Stimulated activated CD4-positive, alpha-beta T cell treated with anti-CD3 and anti-CD28 coated beads, Interleukin-1b, Interleukin-23, amount 100 ng/mL, for 4 hours (primary cell): ENCODE results near the gene TBCE.

Experiments
- DNase-seq, 2 donors: peaks; one replicate each; pipeline ENCODE4 v3.0.0-alpha.2; 2020; ENCODE audit warnings: low read depth in 2 of 2

The TBCE gene

GRCh38 chr1:235367000-235367908, at the start of gene TBCE:
TSS of gene TBCE (plus strand) at chr1:235367427. CDS start at chr1:235380050, 12,623 bp downstream.
- peak; percentile 65 to 80 for DNase-seq

- DNase-seq: no peak
Observed at GRCh38 chr1:235319255-235319654, 48.0 kb upstream of the TBCE start.

- no peak for DNase-seq
Observed at GRCh38 chr1:235320521-235321179, 46.6 kb upstream of the TBCE start.

- no peak for DNase-seq
Observed at GRCh38 chr1:235324296-235324695, 42.9 kb upstream of the TBCE start.

GRCh38 chr1:235325139-235325538, 42.1 kb upstream of the TBCE start:
- DNase-seq: no peak

- no peak for DNase-seq
Observed at GRCh38 chr1:235325854-235326253, 41.4 kb upstream of the TBCE start.

- peak; percentile 36 to 41 for DNase-seq
Observed at GRCh38 chr1:235326719-235327558, 40.3 kb upstream of the TBCE start.

GRCh38 chr1:235327559-235328270, 39.5 kb upstream of the TBCE start, which contains the start of gene ARID4B:
TSS of gene ARID4B (minus strand) at chr1:235328179. CDS start at chr1:235326919, 1,260 bp downstream.
- DNase-seq: peak in 1 of 2 donors; percentile 46

GRCh38 chr1:235328271-235329138, 38.7 kb upstream of the TBCE start, which contains the start of gene GGPS1:
TSS of gene GGPS1 (plus strand) at chr1:235328570. CDS start at chr1:235335265, 6,695 bp downstream.
- peak; percentile 98 to 99 for DNase-seq

GRCh38 chr1:235329139-235329902, 37.9 kb upstream of the TBCE start:
- peak; percentile 25 to 32 for DNase-seq

- no peak for DNase-seq
Observed at GRCh38 chr1:235330918-235331285, 36.3 kb upstream of the TBCE start.

- no peak for DNase-seq
Observed at GRCh38 chr1:235331401-235331800, 35.8 kb upstream of the TBCE start.

GRCh38 chr1:235336903-235337302, 30.3 kb upstream of the TBCE start:
- DNase-seq: peak in 1 of 2 donors; percentile 15

GRCh38 chr1:235339746-235340145, 27.5 kb upstream of the TBCE start:
- DNase-seq: no peak

GRCh38 chr1:235341334-235341733, 25.9 kb upstream of the TBCE start:
- DNase-seq: no peak

GRCh38 chr1:235342039-235342438, 25.2 kb upstream of the TBCE start:
- DNase-seq: no peak

GRCh38 chr1:235342471-235342870, 24.8 kb upstream of the TBCE start:
- no peak for DNase-seq

GRCh38 chr1:235343726-235344125, 23.5 kb upstream of the TBCE start:
- DNase-seq: no peak

GRCh38 chr1:235351441-235351840, 15.8 kb upstream of the TBCE start:
- DNase-seq: no peak
